KOPT-K1 (cell line): ENCODE measurements around the gene TNFRSF4.
"Not testable (repeated sequence)": the region's sequence is repeated elsewhere in the genome, so short reads cannot be mapped to it uniquely, and the experiment has no call there.

ENCODE experiments used
- H3K27ac ChIP-seq: fragments of 200-600 bp; sonication (generic); 2 replicates; pipeline ENCODE4 v1.5.1; 2016; ENCODE audit warnings: antibody characterized with exemption, mild to moderate bottlenecking, low read depth, low read length; ENCODE audit not compliant: poor library complexity, severe bottlenecking
- H3K36me3 ChIP-seq: fragments of 200-600 bp; sonication (generic); 2 replicates; pipeline ENCODE4 v1.5.1; 2017; ENCODE audit warnings: antibody characterized with exemption, mild to moderate bottlenecking, low read length, moderate library complexity; ENCODE audit not compliant: insufficient read depth
- H3K9me3 ChIP-seq: fragments of 200-600 bp; sonication (generic); 2 replicates; pipeline ENCODE4 v1.5.1; 2017; ENCODE audit warnings: antibody characterized with exemption, low read length, mild to moderate bottlenecking; ENCODE audit not compliant: insufficient read depth, poor library complexity, severe bottlenecking

TNFRSF4 gene

GRCh38 chr1:1197188-1197500 lies 16.8 kb downstream of the TNFRSF4 start:
- no peak overlapping the region for H3K27ac ChIP-seq
- H3K9me3 ChIP-seq, result peaks cover 17% of the 10 kb centered on the region
- no peaks in the 10 kb centered on the region for H3K36me3 ChIP-seq

GRCh38 chr1:1196431-1197187 lies 17.3 kb downstream of the TNFRSF4 start:
- no peaks in the 10 kb centered on the region for H3K36me3 ChIP-seq
- H3K27ac ChIP-seq, result no peak overlapping the region
- peaks cover 23% of the 10 kb centered on the region for H3K9me3 ChIP-seq

GRCh38 chr1:1195726-1196125 lies 18.2 kb downstream of the TNFRSF4 start:
- peaks cover 27% of the 10 kb centered on the region for H3K9me3 ChIP-seq
- H3K36me3 ChIP-seq, H3K27ac ChIP-seq: not testable (repeated sequence)

- no peaks in the 10 kb centered on the region for H3K36me3 ChIP-seq
- no peak overlapping the region for H3K27ac ChIP-seq
- peaks cover 27% of the 10 kb centered on the region for H3K9me3 ChIP-seq
These were observed 19.2 kb downstream of the TNFRSF4 start for GRCh38 chr1:1194723-1195122.

GRCh38 chr1:1191734-1192133 lies 22.2 kb downstream of the TNFRSF4 start:
- no peaks in the 10 kb centered on the region for H3K36me3 ChIP-seq
- peaks cover 27% of the 10 kb centered on the region for H3K9me3 ChIP-seq
- H3K27ac ChIP-seq, result no peak overlapping the region

GRCh38 chr1:1189111-1189510 lies 24.8 kb downstream of the TNFRSF4 start:
- H3K9me3 ChIP-seq, result peaks cover 16% of the 10 kb centered on the region
- no peaks in the 10 kb centered on the region for H3K36me3 ChIP-seq
- no peak overlapping the region for H3K27ac ChIP-seq

- Histone ChIP-seq H3K27ac (no peak overlapping the region), H3K9me3 (peaks cover 15% of the 10 kb centered on the region)
These were observed 26.0 kb downstream of the TNFRSF4 start for GRCh38 chr1:1187938-1188337.

GRCh38 chr1:1185101-1185765 lies 28.7 kb downstream of the TNFRSF4 start:
- no peaks in the 10 kb centered on the region for H3K9me3 ChIP-seq

More at GRCh38 chr1:1187938-1188337, 26.0 kb downstream of the TNFRSF4 start:
- H3K36me3 ChIP-seq, result no peaks in the 10 kb centered on the region

GRCh38 chr1:1183833-1184775 lies 29.8 kb downstream of the TNFRSF4 start:
- Histone ChIP-seq H3K27ac (no peak overlapping the region), H3K9me3 (no peaks in the 10 kb centered on the region), H3K36me3 (no peaks in the 10 kb centered on the region)

More at GRCh38 chr1:1185101-1185765, 28.7 kb downstream of the TNFRSF4 start:
- H3K27ac ChIP-seq, result no peak overlapping the region
- no peaks in the 10 kb centered on the region for H3K36me3 ChIP-seq

- Histone ChIP-seq H3K9me3 (no peaks in the 10 kb centered on the region), H3K27ac (no peak overlapping the region), H3K36me3 (no peaks in the 10 kb centered on the region)
These were observed 30.7 kb downstream of the TNFRSF4 start for GRCh38 chr1:1183221-1183747.

GRCh38 chr1:1182491-1183220 lies 31.3 kb downstream of the TNFRSF4 start:
- Histone ChIP-seq H3K27ac (no peak overlapping the region), H3K36me3 (no peaks in the 10 kb centered on the region), H3K9me3 (no peaks in the 10 kb centered on the region)

GRCh38 chr1:1181938-1182410 lies 32.0 kb downstream of the TNFRSF4 start:
- Histone ChIP-seq H3K27ac (no peak overlapping the region), H3K36me3 (no peaks in the 10 kb centered on the region), H3K9me3 (no peaks in the 10 kb centered on the region)

- H3K27ac ChIP-seq, result no peak overlapping the region
- no peaks in the 10 kb centered on the region for H3K36me3 ChIP-seq
- H3K9me3 ChIP-seq, result no peaks in the 10 kb centered on the region
These were observed 32.6 kb downstream of the TNFRSF4 start for GRCh38 chr1:1181129-1181937.
